GM10266 (cell line): ENCODE data around the gene LDLRAP1.
"Not testable (repeated sequence)": the region's sequence is repeated elsewhere in the genome, so short reads cannot be mapped to it uniquely, and the experiment has no call there.

Experiments
- DNase-seq: peaks from one replicate; pipeline ENCODE4 v3.0.0; 2012; ENCODE audit errors: extremely low spot score
- CTCF ChIP-seq: IDR thresholded peaks from 2 replicates; pipeline ENCODE4 v1.5.1; 2012; ENCODE audit warnings: mild to moderate bottlenecking, low read depth; ENCODE audit not compliant: control insufficient read depth, insufficient read depth; ENCODE audit errors: missing control alignments

Gene LDLRAP1

DNA sequence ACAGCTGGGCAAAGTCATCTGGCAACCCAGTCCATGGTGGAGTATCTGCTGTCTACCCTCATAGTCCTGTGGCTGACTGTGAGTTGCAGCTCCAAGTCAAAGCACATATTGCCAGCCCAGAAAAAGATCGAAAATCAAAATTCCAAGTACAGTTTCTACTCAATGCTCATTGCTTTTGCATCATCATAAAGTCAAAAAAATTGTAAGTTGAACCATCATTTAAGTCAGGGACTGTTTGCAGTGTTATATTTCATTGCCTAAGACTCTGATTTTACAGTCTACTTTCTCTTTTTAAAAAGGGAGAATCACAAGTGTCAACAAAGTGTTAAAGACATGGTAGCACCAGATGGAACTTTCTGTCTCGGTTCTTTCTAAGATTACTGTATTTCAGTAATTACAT is 50.5 kb downstream of the LDLRAP1 start:
- DNase-seq: no peak
- no peak for TF ChIP-seq CTCF

- no peak for TF ChIP-seq CTCF
- DNase-seq: no peak
These were observed 51.6 kb downstream of the LDLRAP1 start for GRCh38 chr1:25594971-25595370.

- DNase-seq: not testable (repeated sequence)
These were observed 53.2 kb downstream of the LDLRAP1 start for GRCh38 chr1:25596641-25597040.

DNA sequence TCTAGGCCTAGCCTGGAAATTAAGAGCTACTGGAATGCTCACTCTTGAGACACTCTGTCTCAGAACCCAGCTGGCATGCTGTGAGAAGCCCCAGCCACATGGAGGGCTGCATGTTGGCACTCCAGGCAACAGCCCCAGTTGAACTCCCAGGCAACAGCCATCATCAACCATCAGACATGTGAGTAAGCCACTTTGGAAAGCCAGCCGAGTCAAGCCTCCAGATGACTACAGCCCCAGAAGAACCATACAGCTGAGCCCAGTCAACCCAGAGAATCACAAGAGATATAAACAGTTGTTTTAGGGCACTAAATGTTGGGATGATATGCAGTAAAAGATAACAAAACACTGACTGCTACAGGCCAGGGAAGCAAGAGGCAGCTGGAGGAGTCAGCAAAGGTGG is 55.5 kb downstream of the LDLRAP1 start:
- DNase-seq: no peak
- TF ChIP-seq CTCF: no peak

DNA sequence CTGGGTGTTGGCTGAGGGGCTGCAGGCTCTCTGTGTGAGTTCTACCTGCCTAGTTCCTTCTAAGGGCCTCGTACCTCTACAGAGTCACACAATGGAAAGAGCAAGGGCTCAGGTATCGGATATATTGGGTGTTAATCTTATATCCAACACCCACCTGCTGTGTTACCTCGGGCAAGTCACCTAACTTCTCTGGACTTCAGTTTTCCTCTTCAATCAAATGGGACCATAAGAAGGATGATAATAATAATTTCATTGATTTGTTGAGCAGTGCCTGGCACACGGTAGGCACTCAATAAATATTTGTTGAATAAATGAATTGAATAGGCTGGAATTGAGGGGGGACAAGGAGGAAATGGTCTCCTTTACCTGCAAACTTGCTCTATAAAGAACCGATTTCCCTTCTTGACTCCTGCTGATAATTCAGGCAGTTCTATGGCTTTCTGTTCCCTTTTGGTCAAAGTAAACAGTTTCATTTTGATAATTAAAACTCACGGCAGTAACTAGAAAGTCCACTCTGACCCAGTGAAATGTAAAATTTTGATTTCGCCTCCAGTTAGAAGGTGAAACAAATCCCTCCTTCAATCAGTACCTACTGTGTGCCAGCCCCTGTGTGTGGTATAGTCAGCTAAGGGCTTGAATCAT is 56.7 kb downstream of the LDLRAP1 start:
- peak; percentile 49 for DNase-seq
- no peak for TF ChIP-seq CTCF

DNA sequence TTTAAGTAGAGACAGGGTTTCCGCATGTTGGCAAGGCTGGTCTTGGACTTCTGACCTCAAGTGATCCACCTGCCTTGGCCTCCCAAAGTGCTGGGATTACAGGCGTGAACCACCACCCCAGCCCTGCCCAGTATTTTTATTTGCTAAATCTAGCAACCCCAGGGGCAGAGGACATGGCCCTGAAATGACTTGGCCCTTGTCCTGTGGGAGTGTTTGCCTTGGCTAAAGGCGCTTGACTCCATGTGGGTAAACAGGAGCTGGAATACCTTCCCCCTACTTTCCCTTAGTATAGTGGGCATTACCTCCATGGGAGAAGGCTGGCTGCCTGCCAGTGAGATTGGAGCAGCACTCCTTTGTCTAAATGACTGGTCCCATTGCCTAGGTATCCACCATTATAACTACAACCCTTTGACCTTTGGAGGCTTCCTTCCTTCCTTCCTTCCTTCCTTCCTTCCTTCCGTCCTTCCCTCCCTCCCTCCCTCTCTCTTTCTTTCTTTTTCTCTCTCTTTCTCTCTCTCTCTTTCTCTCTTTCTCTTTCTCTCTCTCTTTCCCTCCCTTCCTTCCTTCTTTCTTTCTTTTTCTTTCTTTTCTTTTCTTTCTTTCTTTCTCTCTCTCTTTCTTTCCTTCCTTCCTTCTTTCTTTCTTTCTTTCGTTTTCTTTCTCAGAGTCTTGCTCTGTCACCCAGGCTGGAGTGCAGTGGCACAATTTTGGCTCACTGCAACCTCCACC is 57.7 kb downstream of the LDLRAP1 start:
- not testable (repeated sequence) for DNase-seq

GRCh38 chr1:25603779-25604538 is 60.6 kb downstream of the LDLRAP1 start:
- not testable (repeated sequence) for DNase-seq

GRCh38 chr1:25607123-25607522 is 63.7 kb downstream of the LDLRAP1 start:
- TF ChIP-seq CTCF: no peak
- no peak for DNase-seq
